SH-SY5Y (cell line): ENCODE results near the gene GADD45B.

Experiments
- GATA2 ChIP-seq: IDR thresholded peaks from 2 replicates; pipeline ENCODE4 v1.6.1; 2011; ENCODE audit warnings: mild to moderate bottlenecking, low read depth, low read length
- GATA3 ChIP-seq: IDR thresholded peaks from 2 replicates; pipeline ENCODE4 v1.6.1; 2011; ENCODE audit warnings: low read depth, mild to moderate bottlenecking, low read length, moderate library complexity

DNA sequence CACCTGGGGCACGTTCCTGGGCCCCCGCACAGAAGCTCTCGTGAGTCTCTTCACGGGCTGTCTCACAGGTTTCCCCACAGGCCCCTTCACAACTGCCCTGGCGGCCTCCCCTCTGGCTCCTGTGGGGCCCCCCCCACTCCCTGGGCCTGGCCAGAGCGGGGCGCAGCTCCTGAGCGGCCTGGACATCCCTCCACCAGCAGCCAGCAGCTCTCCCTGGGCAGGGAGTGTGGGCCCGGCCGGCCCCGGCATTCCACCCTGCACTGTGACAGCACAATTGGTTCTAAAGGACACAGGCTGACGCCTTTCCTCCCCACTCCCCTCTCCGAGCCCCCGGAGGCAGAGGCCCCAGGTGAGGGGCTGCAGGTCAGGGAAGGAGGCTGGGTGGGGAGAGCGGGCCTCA is 39.0 kb upstream of the GADD45B start:
- TF ChIP-seq GATA2 (no peak), GATA3 (no peak)
